ENCODE results near the gene PLCB4.

PLCB4 gene

GRCh38 chr20:9185511-9185910, 116.6 kb downstream of the PLCB4 start:
- no peak for DNase-seq

GRCh38 chr20:9186396-9186795, 117.5 kb downstream of the PLCB4 start:
- DNase-seq, result no peak

- no peak for DNase-seq
Observed at GRCh38 chr20:9195031-9195430, 126.1 kb downstream of the PLCB4 start.

GRCh38 chr20:9196110-9196509, 127.2 kb downstream of the PLCB4 start:
- no peak for DNase-seq

GRCh38 chr20:9198460-9198859, 129.6 kb downstream of the PLCB4 start:
- DNase-seq, result no peak

- peak; percentile 54 for DNase-seq
Observed at GRCh38 chr20:9200196-9200595, 131.3 kb downstream of the PLCB4 start.

- DNase-seq, result no peak
Observed at GRCh38 chr20:9200620-9201019, 131.7 kb downstream of the PLCB4 start.

GRCh38 chr20:9202420-9203080, 133.7 kb downstream of the PLCB4 start:
- no peak for DNase-seq

- no peak for DNase-seq
Observed at GRCh38 chr20:9203081-9203447, 134.2 kb downstream of the PLCB4 start.

- DNase-seq, result no peak
Observed at GRCh38 chr20:9204979-9205378, 136.1 kb downstream of the PLCB4 start.

GRCh38 chr20:9206486-9206885, 137.6 kb downstream of the PLCB4 start:
- DNase-seq, result no peak

- no peak for DNase-seq
Observed at GRCh38 chr20:9207253-9207652, 138.4 kb downstream of the PLCB4 start.

- DNase-seq, result no peak
Observed at GRCh38 chr20:9210356-9210755, 141.5 kb downstream of the PLCB4 start.

GRCh38 chr20:9211016-9211760, 142.3 kb downstream of the PLCB4 start:
- DNase-seq, result no peak

GRCh38 chr20:9212735-9213134, 143.8 kb downstream of the PLCB4 start:
- DNase-seq, result no peak

GRCh38 chr20:9214685-9215084, 145.8 kb downstream of the PLCB4 start:
- DNase-seq, result peak; percentile 92

GRCh38 chr20:9215539-9215938, 146.7 kb downstream of the PLCB4 start:
- peak; percentile 30 for DNase-seq

GRCh38 chr20:9218531-9218961, 149.7 kb downstream of the PLCB4 start:
- DNase-seq, result peak; percentile 27

- no peak for DNase-seq
Observed at GRCh38 chr20:9220874-9221547, 152.1 kb downstream of the PLCB4 start.

- no peak for DNase-seq
Observed at GRCh38 chr20:9223296-9223695, 154.4 kb downstream of the PLCB4 start.

GRCh38 chr20:9225879-9226278, 157.0 kb downstream of the PLCB4 start:
- no peak for DNase-seq

- DNase-seq, result no peak
Observed at GRCh38 chr20:9227896-9228615, 159.2 kb downstream of the PLCB4 start.

GRCh38 chr20:9228774-9229450, 160.0 kb downstream of the PLCB4 start:
- no peak for DNase-seq

All from MV-4-11 (cell line).